GM21717 (cell line): Measurements from ENCODE around the gene NRL.

Experiments
- ATAC-seq: cut with Tn5 transposase; IDR thresholded peaks from one replicate; pipeline ENCODE4 v1.9.1; 2021; ENCODE audit warnings: mild to moderate bottlenecking, moderate library complexity; ENCODE audit not compliant: unreplicated experiment

Gene NRL

GRCh38 chr14:24083462-24083861 is 31.3 kb downstream of the NRL start:
- ATAC-seq: no peak

- no peak for ATAC-seq
Observed at GRCh38 chr14:24082411-24083080, 32.2 kb downstream of the NRL start.

GRCh38 chr14:24081739-24082211 is 33.0 kb downstream of the NRL start:
- no peak for ATAC-seq

- ATAC-seq: peak; percentile 80
Observed at GRCh38 chr14:24080888-24081738, 33.6 kb downstream of the NRL start.

GRCh38 chr14:24080142-24080530 is 34.6 kb downstream of the NRL start:
- no peak for ATAC-seq

GRCh38 chr14:24079491-24080141 is 35.1 kb downstream of the NRL start:
- no peak for ATAC-seq

GRCh38 chr14:24078146-24078545 is 36.6 kb downstream of the NRL start:
- ATAC-seq: no peak

- ATAC-seq: no peak
Observed at GRCh38 chr14:24077086-24077485, 37.7 kb downstream of the NRL start.

- no peak for ATAC-seq
Observed at GRCh38 chr14:24076302-24076601, 38.5 kb downstream of the NRL start.

GRCh38 chr14:24075485-24076301 is 39.1 kb downstream of the NRL start:
- ATAC-seq: no peak

- no peak for ATAC-seq
Observed at GRCh38 chr14:24074625-24075484, 39.9 kb downstream of the NRL start.

- ATAC-seq: no peak
Observed at GRCh38 chr14:24072881-24073877, 41.6 kb downstream of the NRL start.

- no peak for ATAC-seq
Observed at GRCh38 chr14:24072436-24072835, 42.3 kb downstream of the NRL start.

- ATAC-seq: no peak
Observed at GRCh38 chr14:24071836-24072430, 42.8 kb downstream of the NRL start.

- no peak for ATAC-seq
Observed at GRCh38 chr14:24071144-24071697, 43.5 kb downstream of the NRL start, which contains the start of gene CPNE6. CPNE6 (plus strand) TSS chr14:24071562; CDS start chr14:24072937, 1,375 bp downstream.

GRCh38 chr14:24070285-24071143 is 44.2 kb downstream of the NRL start:
- no peak for ATAC-seq

GRCh38 chr14:24069411-24069735 is 45.4 kb downstream of the NRL start:
- ATAC-seq: no peak
